Measurements from ENCODE around the gene FANCG.
A peak's percentile ranks its signal among the peaks of the same experiment; 100 is the strongest.

FANCG gene

GRCh38 chr9:35079426-35080341, at the start of gene FANCG:
Gene FANCG, minus strand, starts transcription at chr9:35079942. Its CDS starts 418 bp downstream, at chr9:35079524.
- DNase-seq = peak; percentile 81

GRCh38 chr9:35116898-35117551, 37.3 kb upstream of the FANCG start:
- peak; percentile 25 for DNase-seq

- DNase-seq = no peak
Observed at GRCh38 chr9:35116539-35116897, 36.8 kb upstream of the FANCG start.

- DNase-seq = peak; percentile 46
Observed at GRCh38 chr9:35115680-35116538, 36.2 kb upstream of the FANCG start, which contains the start of gene ATOSB. Gene ATOSB, minus strand, starts transcription at chr9:35115862. Its CDS starts 7,588 bp downstream, at chr9:35108274.

GRCh38 chr9:35114840-35115628, 35.3 kb upstream of the FANCG start:
- no peak for DNase-seq

- DNase-seq = peak; percentile 8
Observed at GRCh38 chr9:35114113-35114839, 34.5 kb upstream of the FANCG start.

- DNase-seq = no peak
Observed at GRCh38 chr9:35112257-35113020, 32.7 kb upstream of the FANCG start.

GRCh38 chr9:35111001-35111933, 31.5 kb upstream of the FANCG start:
- DNase-seq = peak; percentile 64

GRCh38 chr9:35110327-35110761, 30.6 kb upstream of the FANCG start:
- DNase-seq = no peak

- DNase-seq = no peak
Observed at GRCh38 chr9:35108946-35109575, 29.3 kb upstream of the FANCG start.

GRCh38 chr9:35108461-35108860, 28.7 kb upstream of the FANCG start:
- DNase-seq = no peak

- DNase-seq = no peak
Observed at GRCh38 chr9:35107297-35108290, 27.9 kb upstream of the FANCG start.

- DNase-seq = no peak
Observed at GRCh38 chr9:35106343-35106730, 26.6 kb upstream of the FANCG start.

GRCh38 chr9:35105571-35106342, 26.0 kb upstream of the FANCG start:
- DNase-seq = no peak

GRCh38 chr9:35105126-35105525, 25.4 kb upstream of the FANCG start:
- no peak for DNase-seq

- no peak for DNase-seq
Observed at GRCh38 chr9:35104586-35104985, 24.8 kb upstream of the FANCG start.

- DNase-seq = no peak
Observed at GRCh38 chr9:35103660-35104191, 24.0 kb upstream of the FANCG start.
